Neural progenitor cell (in vitro differentiated cells): ENCODE results near the gene JDP2.

Experiments used
- EZH2 ChIP-seq: fragments of 200-600 bp; sonication (generic); IDR thresholded peaks from 2 replicates; pipeline ENCODE4 v1.6.1; 2017; ENCODE audit warnings: antibody characterized with exemption, mild to moderate bottlenecking, moderate library complexity
- EZH2phosphoT487 ChIP-seq: fragments of 200-600 bp; sonication (generic); IDR thresholded peaks from 2 replicates; pipeline ENCODE4 v1.6.1; 2017; ENCODE audit warnings: antibody characterized with exemption
- TF ChIP-seq, protein P1 (sequence below): fragments of 200-600 bp; sonication (generic); IDR thresholded peaks from 2 replicates; pipeline ENCODE4 v1.5.1; 2017; ENCODE audit warnings: antibody characterized with exemption, mild to moderate bottlenecking

DNA sequence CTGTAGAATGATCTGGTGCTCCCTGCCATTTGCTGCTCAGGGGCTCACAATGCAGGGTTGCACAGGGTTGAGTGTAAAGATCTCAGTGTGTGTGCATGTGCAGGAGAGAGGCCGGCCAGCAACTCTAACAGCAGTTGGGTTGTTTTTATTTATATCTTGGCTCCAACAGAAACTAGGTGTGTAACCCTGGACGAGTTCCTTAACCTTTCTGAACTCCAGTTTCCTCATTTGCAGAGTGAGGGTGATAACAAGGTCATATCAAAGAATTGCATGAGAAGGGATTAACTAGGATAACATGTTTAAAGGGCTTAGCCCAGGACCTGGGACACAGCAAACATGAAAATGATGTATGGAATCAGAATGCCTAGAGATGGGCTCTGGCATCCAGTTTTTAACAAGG, 14.8 kb upstream of the JDP2 start:
- TF ChIP-seq, protein P1, sequence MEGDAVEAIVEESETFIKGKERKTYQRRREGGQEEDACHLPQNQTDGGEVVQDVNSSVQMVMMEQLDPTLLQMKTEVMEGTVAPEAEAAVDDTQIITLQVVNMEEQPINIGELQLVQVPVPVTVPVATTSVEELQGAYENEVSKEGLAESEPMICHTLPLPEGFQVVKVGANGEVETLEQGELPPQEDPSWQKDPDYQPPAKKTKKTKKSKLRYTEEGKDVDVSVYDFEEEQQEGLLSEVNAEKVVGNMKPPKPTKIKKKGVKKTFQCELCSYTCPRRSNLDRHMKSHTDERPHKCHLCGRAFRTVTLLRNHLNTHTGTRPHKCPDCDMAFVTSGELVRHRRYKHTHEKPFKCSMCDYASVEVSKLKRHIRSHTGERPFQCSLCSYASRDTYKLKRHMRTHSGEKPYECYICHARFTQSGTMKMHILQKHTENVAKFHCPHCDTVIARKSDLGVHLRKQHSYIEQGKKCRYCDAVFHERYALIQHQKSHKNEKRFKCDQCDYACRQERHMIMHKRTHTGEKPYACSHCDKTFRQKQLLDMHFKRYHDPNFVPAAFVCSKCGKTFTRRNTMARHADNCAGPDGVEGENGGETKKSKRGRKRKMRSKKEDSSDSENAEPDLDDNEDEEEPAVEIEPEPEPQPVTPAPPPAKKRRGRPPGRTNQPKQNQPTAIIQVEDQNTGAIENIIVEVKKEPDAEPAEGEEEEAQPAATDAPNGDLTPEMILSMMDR = no peak
- TF ChIP-seq EZH2phosphoT487 (no peak), EZH2 (no peak)
